Nucleus accumbens (tissue), 56 donors: ENCODE measurements around the gene GOLGA7B.

ENCODE experiments used
- DNase-seq, 56 donors: peaks; one replicate each; lab custom pipeline; 2025; lab: John Stamatoyannopoulos, UW

GOLGA7B gene

DNA sequence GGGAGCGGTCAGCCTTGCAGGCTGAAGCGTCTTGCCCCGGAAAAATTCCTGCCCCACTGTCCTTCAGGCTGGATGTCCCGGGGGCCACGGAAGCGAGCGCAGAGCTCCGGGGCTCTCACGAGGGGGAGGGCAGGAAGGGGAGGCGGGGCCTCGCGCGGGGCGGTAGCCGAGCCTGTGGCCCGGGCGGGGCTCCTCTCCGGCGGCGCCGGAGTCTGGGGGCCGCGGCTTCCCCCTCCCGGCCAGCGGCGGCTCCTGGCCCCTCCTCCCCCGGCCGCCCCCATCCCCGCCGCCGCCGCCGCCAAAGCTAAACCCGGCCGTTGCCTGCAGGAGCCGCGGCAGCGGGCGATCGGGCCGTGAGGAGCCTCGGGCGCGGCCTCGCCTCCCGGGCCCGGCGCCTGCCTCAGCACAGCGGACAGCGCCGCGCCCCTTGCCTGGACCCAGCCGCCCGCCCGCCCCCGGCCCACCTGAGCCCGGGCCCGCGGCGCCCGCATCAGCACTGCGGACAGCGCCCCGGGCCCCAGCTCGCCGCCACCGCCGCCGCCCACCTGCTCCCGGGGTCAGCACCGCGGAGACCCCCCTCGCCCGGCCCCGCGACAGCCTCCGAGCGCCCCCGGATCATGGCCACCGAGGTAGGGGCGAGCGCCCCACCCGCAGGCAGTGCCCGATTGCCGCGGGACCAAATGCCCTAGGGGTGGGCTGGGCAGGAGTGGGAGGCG is at the start of gene GOLGA7B:
Gene GOLGA7B, plus strand, starts transcription at position 157 of the 716 bp plus-strand sequence. Its CDS starts 461 bp downstream, at position 618.
- peak in 18 of 56 donors; percentile 9 to 67 (median 34) for DNase-seq

GRCh38 chr10:97800474-97800873 is 49.2 kb upstream of the GOLGA7B start:
- no peak for DNase-seq

DNA sequence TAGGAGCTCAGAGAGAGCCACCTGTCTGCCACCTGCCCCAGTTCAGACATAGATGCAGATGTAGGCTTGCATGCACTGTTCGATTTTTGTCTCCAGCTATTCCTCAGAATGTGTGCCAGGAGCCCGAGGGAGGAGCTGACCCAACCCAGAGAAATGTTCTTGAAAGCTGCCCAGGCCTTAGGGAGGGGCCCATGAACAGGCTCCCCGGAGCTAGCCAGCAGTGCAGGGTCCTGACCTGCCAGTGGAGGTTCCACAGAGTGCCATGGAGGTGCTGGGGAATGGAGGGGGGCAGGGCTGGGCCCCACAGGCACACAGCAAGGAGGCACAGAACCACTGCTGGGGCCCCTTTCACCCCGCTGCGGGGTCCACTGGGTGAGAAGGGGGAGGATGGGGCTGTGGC is 48.2 kb upstream of the GOLGA7B start:
- no peak for DNase-seq

- peak in 3 of 56 donors; percentile 4 to 21 (median 16) for DNase-seq
Observed at GRCh38 chr10:97805096-97805884, 44.4 kb upstream of the GOLGA7B start.

DNA sequence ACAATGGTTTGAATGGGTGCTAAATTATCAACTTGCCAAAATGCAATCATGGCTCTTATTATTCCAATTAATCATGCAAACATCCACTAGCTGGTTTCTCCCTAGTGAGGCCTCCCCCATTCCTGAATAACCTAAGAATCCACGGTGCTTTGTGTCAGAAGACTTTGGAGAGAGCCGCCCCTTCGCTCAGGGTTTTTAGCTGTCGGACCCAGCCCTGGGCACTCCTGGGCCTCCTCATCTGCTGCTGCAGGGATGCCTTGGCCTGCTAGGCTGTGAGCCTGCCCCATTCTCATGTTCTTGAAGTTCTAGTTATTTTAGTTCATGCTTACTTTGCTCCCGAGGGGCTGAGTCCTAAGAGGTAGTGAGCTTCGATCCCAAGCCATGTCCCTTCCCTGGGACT is 43.7 kb upstream of the GOLGA7B start:
- no peak for DNase-seq

GRCh38 chr10:97810446-97810845 is 39.2 kb upstream of the GOLGA7B start:
- no peak for DNase-seq

DNA sequence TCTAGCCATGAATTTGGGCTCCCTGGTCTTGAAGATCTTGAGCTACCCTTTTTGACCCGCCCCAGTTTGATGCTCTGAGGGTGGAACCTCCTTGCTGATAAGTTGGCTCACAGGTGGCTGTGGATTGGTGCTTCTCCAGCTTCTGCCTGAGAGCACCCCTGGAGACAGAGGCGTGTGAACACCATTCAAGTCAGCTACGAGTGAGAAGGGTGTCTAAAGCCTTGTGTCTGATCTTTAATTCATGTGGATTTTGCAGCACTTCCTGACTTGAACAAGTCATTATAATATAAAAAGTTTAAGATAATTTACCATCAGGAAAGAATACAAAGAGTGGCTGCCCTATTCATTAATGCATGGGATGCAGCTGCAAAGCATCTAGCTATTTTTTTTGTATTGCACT is 37.7 kb upstream of the GOLGA7B start:
- DNase-seq: no peak

DNA sequence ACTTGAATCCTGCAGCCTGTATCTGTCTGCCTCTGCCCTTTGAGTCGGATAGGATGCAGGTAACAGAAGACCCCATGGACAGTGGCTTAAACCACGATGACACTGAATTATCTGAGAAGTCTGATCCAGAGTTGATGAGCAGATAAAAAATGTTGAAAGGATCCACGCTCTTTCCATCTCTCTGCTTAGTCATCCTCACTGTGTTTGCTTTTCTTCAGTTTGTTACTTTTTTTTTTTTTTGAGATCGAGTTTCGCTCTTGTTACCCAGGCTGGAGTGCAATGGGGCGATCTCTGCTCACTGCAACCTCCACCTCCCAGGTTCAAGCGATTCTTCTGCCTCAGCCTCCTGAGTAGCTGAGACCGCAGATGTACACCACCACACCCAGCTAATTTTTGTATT is 36.9 kb upstream of the GOLGA7B start:
- DNase-seq: no peak

DNA sequence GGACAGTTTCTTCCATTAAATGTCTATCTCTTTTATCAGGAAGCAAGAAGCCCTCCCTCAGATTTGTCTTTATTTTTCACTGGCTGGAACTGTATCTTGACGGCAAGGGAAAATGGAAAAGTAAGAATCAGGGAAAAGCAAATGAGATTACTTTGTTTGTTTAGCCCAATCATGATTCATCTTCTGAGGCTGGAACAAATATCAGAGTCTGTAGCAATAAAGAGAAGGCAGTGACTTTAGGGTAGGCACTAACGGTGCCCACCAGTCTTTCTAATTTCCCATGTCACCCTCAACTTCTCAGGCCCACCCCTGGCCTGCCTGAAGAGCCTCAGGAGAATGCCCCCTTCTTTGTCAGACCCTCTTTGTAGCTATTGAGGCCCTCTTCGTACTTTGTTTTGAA is 36.3 kb upstream of the GOLGA7B start:
- DNase-seq: no peak

DNA sequence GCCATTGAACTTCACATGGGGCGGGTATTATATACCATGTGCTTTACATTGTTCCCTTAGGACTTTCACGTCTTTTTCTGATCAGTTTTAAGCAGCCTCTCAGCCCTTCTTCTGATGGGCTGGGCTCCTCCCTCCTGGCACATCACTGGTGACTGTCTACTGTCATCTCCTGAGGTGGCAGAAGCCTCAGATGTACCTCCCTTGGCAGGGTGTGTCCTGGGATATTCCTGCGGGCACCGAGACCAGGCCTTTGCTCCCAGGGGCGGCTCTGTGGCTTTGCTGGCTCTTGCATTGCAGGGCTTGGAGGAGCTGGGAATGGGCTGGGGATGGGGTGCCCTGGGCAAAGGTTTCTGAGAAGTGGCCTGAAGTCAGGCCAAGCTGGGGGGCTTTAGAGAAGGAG is 34.6 kb upstream of the GOLGA7B start:
- no peak for DNase-seq

DNA sequence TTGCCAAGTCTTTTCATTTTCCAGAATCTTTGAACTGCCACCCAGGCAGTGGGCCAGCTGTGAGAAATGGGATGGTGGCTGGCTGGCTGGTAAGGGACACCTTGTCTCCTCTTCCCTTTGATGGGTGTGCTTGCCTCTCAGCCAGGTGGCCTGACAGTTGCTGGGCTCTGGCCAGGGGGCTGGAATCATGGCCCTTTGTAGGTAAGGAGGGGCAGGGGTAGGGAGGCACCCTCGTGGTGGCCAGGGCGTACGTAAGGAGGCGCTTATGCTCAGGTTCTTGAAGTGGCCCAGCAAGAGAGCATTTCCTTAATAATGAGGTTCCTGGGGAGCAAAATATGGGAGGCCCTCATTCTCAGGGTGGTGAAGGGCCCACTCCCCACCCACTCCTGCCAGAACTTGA is 33.0 kb upstream of the GOLGA7B start:
- DNase-seq: no peak

DNA sequence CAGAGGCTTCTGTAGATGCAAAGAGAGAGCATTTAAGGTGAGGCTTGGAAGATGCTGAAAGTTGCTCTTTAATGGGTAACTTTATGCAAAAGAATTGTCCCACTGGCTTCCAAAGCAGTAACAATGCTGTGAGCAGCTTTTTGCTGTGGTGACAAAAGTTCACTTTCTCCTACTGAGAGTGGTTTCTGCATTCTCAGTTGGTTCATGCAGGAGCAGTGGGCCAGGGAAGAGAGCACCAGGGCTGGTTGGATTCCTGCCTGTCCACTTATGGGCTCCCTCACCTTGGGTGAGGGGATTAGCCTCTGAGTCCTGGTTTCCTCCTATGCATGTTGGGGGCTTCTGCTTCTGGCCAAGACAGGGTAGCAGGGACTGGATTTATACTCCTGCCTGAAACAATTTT is 31.1 kb upstream of the GOLGA7B start:
- no peak for DNase-seq

DNA sequence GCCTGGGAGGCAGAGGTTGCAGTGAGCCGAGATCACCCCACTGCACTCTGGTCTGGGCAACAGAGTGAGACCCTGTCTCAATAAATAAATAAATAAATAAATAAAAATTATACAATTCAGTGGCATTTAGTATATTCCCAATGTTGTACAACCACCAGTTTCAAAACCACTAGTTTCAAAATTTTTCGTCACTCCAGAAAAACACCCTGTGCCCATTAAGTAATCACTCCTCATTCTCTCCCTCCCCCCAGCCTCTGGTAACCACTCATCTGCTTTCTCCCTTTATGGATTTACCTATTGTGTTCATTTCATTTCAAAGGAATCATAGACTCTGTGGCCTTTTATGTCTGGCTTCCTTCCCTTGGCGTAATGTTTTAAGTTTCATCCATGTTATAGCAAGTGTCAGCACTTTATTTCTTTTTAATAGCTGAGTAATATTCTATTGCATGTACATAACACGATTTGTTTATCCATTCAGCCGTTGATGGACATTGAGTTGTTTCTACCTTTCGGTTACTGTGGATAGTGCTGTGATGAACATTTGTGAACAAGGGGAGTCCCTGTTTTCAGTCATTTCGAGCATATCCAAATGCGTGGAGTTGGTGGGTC is 29.4 kb upstream of the GOLGA7B start:
- DNase-seq: no peak

- DNase-seq: no peak
Observed at GRCh38 chr10:97821308-97822038, 28.2 kb upstream of the GOLGA7B start.

- no peak for DNase-seq
Observed at GRCh38 chr10:97822261-97822687, 27.4 kb upstream of the GOLGA7B start.

DNA sequence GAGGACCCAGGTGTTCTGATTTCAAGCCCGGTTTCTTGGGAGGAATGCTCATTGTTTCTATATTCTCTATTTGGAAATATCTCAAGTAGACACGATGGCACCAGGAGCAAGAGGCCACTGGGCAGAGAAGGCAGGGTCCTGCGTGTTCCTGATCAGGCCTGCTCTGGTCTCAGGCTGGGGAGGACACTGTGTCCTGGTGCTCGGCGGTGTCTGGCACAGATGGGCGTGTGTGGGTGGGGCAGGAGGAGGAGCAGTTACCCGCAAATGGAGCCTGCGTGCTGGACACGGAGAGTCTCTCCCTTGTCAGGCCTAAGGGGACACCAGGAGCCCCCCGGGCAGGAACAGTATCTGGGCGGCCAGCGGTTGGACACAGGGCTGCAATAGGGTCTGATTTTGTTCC is 25.9 kb upstream of the GOLGA7B start:
- DNase-seq: no peak

DNA sequence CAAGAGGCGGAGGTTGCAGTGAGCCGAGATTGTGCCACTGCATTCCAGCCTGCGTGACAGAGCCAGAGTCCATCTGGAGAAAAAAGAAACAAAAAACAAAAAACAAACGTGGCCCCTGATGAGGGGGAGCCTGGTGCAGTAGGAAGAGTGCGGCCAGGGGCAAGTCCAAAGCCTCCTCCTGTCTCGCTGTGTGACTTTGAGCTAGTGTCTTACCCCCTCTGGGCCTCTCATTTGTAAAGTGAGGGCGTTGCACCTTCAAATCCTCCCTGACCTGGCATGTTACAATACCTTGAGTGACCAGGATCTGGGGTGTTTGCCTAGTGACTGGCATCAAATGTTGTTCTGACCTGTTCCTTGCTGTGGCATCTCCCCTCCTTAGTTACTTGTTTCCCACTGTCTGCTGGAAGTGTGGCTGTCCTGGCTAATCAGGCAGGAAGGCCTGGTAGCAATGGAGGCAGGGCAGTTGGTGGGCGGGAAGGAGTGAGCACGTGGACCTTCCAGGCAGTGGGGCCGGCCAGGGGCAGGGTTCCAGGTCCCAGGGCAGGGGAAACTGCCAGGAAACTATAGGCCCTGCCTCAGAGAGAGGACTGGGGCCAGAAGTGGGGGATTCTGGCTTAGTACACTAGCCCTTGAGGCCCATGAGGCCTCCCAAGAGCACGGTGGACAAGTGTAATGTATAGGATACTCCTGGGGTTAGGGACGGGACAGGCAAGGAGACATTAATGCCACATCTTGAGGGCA is 24.5 kb upstream of the GOLGA7B start:
- DNase-seq: peak in 10 of 56 donors; percentile 3 to 36 (median 18)

DNA sequence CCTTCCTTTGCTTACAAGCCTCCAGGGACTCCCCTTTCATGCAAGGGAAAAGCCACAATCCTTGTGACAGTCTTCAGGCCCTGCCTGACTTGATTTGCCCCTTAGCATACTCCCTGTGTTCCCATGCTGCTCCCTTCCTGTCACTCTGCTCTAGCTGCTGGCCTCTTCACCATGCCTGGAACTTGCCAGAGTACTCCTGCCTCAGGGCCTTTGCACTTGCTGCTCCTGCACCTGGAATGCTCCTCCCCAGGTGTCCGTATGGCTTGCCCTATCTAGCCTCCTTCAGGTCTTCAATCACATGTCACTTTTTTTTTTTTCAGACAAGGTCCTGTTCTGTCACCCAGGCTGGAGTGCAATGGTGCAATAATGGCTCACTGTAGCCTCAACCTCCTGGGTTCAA is 22.8 kb upstream of the GOLGA7B start:
- DNase-seq: no peak

- peak in 1 of 56 donors; percentile 5 for DNase-seq
Observed at GRCh38 chr10:97827702-97828291, 21.8 kb upstream of the GOLGA7B start.

DNA sequence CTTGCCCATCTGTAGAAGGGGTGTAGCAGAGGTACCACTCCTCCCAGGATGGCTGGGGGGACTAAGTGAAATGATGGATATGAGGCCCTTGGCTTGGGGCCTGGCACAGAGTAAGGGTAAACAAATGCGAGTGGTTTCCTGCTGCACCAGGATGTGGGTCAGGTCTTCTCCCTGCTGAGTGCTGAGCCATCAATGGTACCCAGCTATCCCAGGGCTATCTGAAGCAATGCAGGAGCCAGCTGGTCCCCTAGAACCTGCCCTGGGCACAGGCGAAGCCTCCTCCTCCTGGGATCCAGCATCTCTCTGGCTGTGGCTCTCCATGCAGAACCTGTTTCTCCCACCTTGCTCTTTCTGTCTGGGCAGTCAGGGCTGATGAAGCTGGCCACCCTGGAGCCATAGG is 20.9 kb upstream of the GOLGA7B start:
- DNase-seq: no peak
